Measurements from ENCODE around the gene BCKDHA. TPM values are rescaled to one million over a fixed set of nuclear protein-coding genes. Genes with fewer than 3 reads are reported as not detected.

BCKDHA gene
- total and polyA plus RNA-seq, 9 of the 15 experiments (the other 6 are each of a cell fraction or from before 2014, with no cell fraction given): 4.5 to 52.5 (median 14.1) TPM

DNA sequence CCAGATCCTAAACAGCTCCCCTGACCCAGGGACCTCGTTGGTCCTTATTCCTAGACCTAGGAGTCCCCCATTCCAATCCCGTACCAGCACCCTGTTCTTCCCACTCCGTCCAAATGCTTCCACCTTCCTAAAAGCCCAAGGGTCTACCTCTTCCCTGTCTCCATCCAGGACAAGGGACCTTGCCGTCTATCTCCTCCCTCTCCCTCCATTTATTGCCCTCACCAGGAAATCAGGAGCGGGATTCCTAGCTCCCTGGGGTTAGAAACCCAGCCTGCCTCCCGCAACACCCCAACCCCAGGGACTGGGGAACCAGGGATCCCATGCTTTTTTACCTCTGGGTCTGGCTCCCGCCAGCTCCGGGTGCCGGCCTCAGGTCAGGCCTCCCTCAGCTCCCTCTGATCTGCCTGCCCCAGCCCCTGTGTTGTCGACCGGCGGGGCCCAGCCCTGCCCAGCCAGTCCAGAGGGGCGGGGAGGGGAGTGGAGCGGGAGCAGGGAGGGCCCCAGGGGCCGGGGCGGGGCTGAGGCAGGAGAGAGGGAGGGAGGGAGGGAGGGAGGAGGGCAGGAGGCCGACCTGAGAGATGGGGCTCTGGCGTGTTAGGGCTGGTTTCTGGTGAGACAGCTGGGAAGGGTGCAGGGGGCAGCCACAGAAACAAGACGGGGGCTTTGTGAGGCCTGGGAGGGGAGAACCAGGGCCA, 29.5 kb downstream of the BCKDHA start, which contains the start of gene B3GNT8:
TSS of gene B3GNT8 (minus strand) at position 423 of the 695 bp plus-strand sequence. CDS start 596 bp downstream, outside the sequence.
- no peaks in the 10 kb centered on the region for H3K27me3 ChIP-seq (ENCODE audit: control insufficient read depth in 2 of 2, insufficient read depth in 2 of 2, low read length in 2 of 2)
- intact Hi-C loops (cut with micrococcal nuclease) (no loop called here), in situ Hi-C loops (cut with MboI) (no loop called here)
- no peaks in the 10 kb centered on the region for H3K9me3 ChIP-seq (replicated peaks; ENCODE audit: control insufficient read depth, insufficient read depth, low read depth, low read length)
- TSS peak; percentile 57 for BruUV-seq (replicated peaks)
- no peaks in the 10 kb centered on the region for H3K9me1 ChIP-seq (ENCODE audit: control insufficient read depth, insufficient read depth, low read length)
- POLR2A ChIA-PET: interaction anchor here (0.6 to 3.3 kb wide), 7 partner anchors 8 to 963 kb away, joined by 3 to 15 read pairs (median 5); partner anchors contain the start of gene DMAC2
- CTCF ChIA-PET (ENCODE audit: low intra/inter-chr PET ratio): no interaction called here
- peaks cover 44% of the 10 kb centered on the region; the same call in 2 of the 3 replicates for H3K36me3 ChIP-seq (ENCODE audit: control insufficient read depth, insufficient read depth, low read length)
- H4K20me1 ChIP-seq (replicated peaks; ENCODE audit: control insufficient read depth, insufficient read depth, low read length): no peaks in the 10 kb centered on the region; the same call in 1 of the 2 replicates
- FAIRE-seq (peak; percentile 83), DNase-seq (ENCODE audit: extremely low read depth in 1 of 4, low spot score in 3 of 4) (peak; percentile 92 to 94 (median 94)), ATAC-seq (peak; percentile 96)
- H3K9ac ChIP-seq (ENCODE audit: insufficient read depth in 1 of 2, low read depth in 2 of 2, low read length in 2 of 2): peak within 1 kb of the TSS; percentile 63 to 87
- peak within 1 kb of the TSS; percentile 85 for H3K4me2 ChIP-seq (ENCODE audit: insufficient read depth, low read length)
- peaks cover 23 to 56% of the 10 kb centered on the region in 2 experiments for H3K4me1 ChIP-seq (replicated peaks in 1 of 2; ENCODE audit: control insufficient read depth in 2 of 2, insufficient read depth in 2 of 2, low read length in 2 of 2)
- peak within 1 kb of the TSS; percentile 83 for H2AFZ ChIP-seq (ENCODE audit: low read depth, low read length)
- peaks cover 8% of the 10 kb centered on the region; the same call in 2 of the 3 replicates for H3K79me2 ChIP-seq (ENCODE audit: control insufficient read depth, insufficient read depth, low read length)
- H3K27ac ChIP-seq (ENCODE audit: extremely low read depth, low read depth, low read length): peak within 1 kb of the TSS; percentile 79
- peak within 1 kb of the TSS; percentile 35 for H3K4me3 ChIP-seq
- 16% methylated on average over 13 of the region's 19 CpGs for WGBS (ENCODE audit: insufficient coverage, low coverage, missing lambda C conversion rate)
- TF ChIP-seq MTA3 (IDR thresholded peaks at IDR 0.05; ENCODE audit: borderline replicate concordance): no peak
- TF ChIP-seq, protein P1, sequence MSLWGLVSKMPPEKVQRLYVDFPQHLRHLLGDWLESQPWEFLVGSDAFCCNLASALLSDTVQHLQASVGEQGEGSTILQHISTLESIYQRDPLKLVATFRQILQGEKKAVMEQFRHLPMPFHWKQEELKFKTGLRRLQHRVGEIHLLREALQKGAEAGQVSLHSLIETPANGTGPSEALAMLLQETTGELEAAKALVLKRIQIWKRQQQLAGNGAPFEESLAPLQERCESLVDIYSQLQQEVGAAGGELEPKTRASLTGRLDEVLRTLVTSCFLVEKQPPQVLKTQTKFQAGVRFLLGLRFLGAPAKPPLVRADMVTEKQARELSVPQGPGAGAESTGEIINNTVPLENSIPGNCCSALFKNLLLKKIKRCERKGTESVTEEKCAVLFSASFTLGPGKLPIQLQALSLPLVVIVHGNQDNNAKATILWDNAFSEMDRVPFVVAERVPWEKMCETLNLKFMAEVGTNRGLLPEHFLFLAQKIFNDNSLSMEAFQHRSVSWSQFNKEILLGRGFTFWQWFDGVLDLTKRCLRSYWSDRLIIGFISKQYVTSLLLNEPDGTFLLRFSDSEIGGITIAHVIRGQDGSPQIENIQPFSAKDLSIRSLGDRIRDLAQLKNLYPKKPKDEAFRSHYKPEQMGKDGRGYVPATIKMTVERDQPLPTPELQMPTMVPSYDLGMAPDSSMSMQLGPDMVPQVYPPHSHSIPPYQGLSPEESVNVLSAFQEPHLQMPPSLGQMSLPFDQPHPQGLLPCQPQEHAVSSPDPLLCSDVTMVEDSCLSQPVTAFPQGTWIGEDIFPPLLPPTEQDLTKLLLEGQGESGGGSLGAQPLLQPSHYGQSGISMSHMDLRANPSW (CRISPR knock-in tag; IDR thresholded peaks at IDR 0.05): no peak
- TF ChIP-seq ZNF282 (CRISPR knock-in tag; IDR thresholded peaks at IDR 0.05): no peak
- TF ChIP-seq POLR2G (IDR thresholded peaks at IDR 0.05; ENCODE audit: low read depth, low read length): peak; percentile 80
- TF ChIP-seq NCOA2 (IDR thresholded peaks at IDR 0.05; ENCODE audit: partially characterized antibody in 2 of 2): no peak
- no peak for TF ChIP-seq CHD2 (IDR thresholded peaks at IDR 0.05; ENCODE audit: low read depth, low read length)
- no peak for TF ChIP-seq NCOA6 (IDR thresholded peaks at IDR 0.05)
- TF ChIP-seq, protein P2, sequence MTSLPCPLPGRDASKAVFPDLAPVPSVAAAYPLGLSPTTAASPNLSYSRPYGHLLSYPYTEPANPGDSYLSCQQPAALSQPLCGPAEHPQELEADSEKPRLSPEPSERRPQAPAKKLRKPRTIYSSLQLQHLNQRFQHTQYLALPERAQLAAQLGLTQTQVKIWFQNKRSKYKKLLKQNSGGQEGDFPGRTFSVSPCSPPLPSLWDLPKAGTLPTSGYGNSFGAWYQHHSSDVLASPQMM (CRISPR knock-in tag; IDR thresholded peaks at IDR 0.05): no peak
- TF ChIP-seq, protein P3, sequence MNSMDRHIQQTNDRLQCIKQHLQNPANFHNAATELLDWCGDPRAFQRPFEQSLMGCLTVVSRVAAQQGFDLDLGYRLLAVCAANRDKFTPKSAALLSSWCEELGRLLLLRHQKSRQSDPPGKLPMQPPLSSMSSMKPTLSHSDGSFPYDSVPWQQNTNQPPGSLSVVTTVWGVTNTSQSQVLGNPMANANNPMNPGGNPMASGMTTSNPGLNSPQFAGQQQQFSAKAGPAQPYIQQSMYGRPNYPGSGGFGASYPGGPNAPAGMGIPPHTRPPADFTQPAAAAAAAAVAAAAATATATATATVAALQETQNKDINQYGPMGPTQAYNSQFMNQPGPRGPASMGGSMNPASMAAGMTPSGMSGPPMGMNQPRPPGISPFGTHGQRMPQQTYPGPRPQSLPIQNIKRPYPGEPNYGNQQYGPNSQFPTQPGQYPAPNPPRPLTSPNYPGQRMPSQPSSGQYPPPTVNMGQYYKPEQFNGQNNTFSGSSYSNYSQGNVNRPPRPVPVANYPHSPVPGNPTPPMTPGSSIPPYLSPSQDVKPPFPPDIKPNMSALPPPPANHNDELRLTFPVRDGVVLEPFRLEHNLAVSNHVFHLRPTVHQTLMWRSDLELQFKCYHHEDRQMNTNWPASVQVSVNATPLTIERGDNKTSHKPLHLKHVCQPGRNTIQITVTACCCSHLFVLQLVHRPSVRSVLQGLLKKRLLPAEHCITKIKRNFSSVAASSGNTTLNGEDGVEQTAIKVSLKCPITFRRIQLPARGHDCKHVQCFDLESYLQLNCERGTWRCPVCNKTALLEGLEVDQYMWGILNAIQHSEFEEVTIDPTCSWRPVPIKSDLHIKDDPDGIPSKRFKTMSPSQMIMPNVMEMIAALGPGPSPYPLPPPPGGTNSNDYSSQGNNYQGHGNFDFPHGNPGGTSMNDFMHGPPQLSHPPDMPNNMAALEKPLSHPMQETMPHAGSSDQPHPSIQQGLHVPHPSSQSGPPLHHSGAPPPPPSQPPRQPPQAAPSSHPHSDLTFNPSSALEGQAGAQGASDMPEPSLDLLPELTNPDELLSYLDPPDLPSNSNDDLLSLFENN (IDR thresholded peaks at IDR 0.05; ENCODE audit: low read depth in 2 of 2, low read length in 2 of 2): no peak
- TF ChIP-seq CBX2 (IDR thresholded peaks at IDR 0.05; ENCODE audit: insufficient read depth, low read length, poor library complexity, severe bottlenecking): no peak
- TF ChIP-seq EHMT2 (IDR thresholded peaks at IDR 0.05): no peak
- no peak for TF ChIP-seq RFX7 (CRISPR knock-in tag; IDR thresholded peaks at IDR 0.05)
- no peak for TF ChIP-seq ZNF23 (CRISPR knock-in tag; IDR thresholded peaks at IDR 0.05)
- no peak for TF ChIP-seq NR2C2 (CRISPR knock-in tag; IDR thresholded peaks at IDR 0.05)
- no peak for TF ChIP-seq NR2C2 (tag; IDR thresholded peaks at IDR 0.05)

Measured in K562 (cell line).